ENCODE measurements around the gene MGST2. TPM values are rescaled to one million over a fixed set of nuclear protein-coding genes. Genes with fewer than 3 reads are reported as not detected.

The MGST2 gene
- total and polyA plus RNA-seq, 10 of the 15 experiments (the other 5 are each of a cell fraction or from before 2014, with no cell fraction given), result 19.0 to 50.1 (median 30.6) TPM

- TF ChIP-seq, protein P1, sequence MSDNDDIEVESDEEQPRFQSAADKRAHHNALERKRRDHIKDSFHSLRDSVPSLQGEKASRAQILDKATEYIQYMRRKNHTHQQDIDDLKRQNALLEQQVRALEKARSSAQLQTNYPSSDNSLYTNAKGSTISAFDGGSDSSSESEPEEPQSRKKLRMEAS (IDR thresholded peaks at IDR 0.05; ENCODE audit: low read depth, low read length), result no peak
- TF ChIP-seq, protein P2, sequence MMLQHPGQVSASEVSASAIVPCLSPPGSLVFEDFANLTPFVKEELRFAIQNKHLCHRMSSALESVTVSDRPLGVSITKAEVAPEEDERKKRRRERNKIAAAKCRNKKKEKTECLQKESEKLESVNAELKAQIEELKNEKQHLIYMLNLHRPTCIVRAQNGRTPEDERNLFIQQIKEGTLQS (IDR thresholded peaks at IDR 0.05; ENCODE audit: borderline replicate concordance, extremely low read depth, low read depth, low read length), result no peak
- no peak for TF ChIP-seq PAX5 (IDR thresholded peaks at IDR 0.05; ENCODE audit: borderline replicate concordance, low read depth, low read length)
- TF ChIP-seq MYC (IDR thresholded peaks at IDR 0.05; ENCODE audit: insufficient read depth, insufficient read length, insufficient replicate concordance, low read length, severe bottlenecking), result no peak
- no peak for TF ChIP-seq IRF3 (IDR thresholded peaks at IDR 0.05)
These were observed 4.3 kb downstream of the MGST2 start (continued) for GRCh38 chr4:139669890-139670289.

DNA sequence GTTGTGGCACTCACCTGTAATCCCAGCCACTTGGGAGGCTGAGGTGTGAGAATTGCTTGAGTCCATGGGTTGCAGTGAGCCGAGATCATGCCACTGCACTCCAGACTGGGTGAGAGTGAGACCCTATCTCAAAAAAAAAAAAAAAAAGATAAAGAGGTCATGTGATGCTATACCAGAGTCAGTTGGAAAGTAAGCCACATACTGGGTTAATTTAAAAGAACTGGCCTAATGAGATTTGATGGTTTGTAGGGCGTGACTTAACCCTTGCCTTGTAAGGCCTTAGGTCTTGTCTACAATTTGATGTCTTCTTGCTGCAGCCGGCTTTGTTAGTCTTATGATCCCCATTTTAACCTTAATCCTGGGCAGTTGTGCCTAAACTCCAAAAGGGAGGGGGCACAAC is 5.2 kb downstream of the MGST2 start:
- Histone ChIP-seq H3K4me2 (ENCODE audit: control insufficient read depth, insufficient read depth) (no peak overlapping the region), H3K27ac (ENCODE audit: control insufficient read depth, insufficient read depth) (no peak overlapping the region), H3K9ac (ENCODE audit: control insufficient read depth, insufficient read depth, low read length) (no peak overlapping the region), H2AFZ (ENCODE audit: control insufficient read depth, low read depth, low read length) (no peak overlapping the region), H3K79me2 (ENCODE audit: control insufficient read depth, insufficient read depth, low read length) (peaks cover 14% of the 10 kb centered on the region), H3K36me3 (ENCODE audit: control insufficient read depth in 2 of 2, insufficient read depth in 2 of 2, low read length in 1 of 2) (no peaks in the 10 kb centered on the region; a peak in 1 of 4 replicates), H3K27me3 (replicated peaks in 1 of 2; ENCODE audit: control insufficient read depth in 2 of 2, insufficient read depth in 2 of 2, low read length in 1 of 2) (no peaks in the 10 kb centered on the region), H3K4me3 (no peak overlapping the region), H3K9me3 (replicated peaks; ENCODE audit: control insufficient read depth, insufficient read depth, low read length) (no peaks in the 10 kb centered on the region), H3K4me1 (ENCODE audit: control insufficient read depth, insufficient read depth, low read length) (peaks cover 4% of the 10 kb centered on the region), H4K20me1 (ENCODE audit: control insufficient read depth, insufficient read depth) (no peaks in the 10 kb centered on the region)
- ATAC-seq (no peak), DNase-seq (ENCODE audit: low read depth, low spot score) (no peak), FAIRE-seq (no peak)
- RAD21 ChIA-PET (ENCODE audit: unreplicated experiment), result no interaction called here
- in situ Hi-C loops (cut with MboI) (no loop called here), intact Hi-C loops (cut with micrococcal nuclease; ENCODE audit: unreplicated experiment) (no loop called here)
- CTCF ChIA-PET, result no interaction called here
- WGBS (ENCODE audit: insufficient coverage, insufficient replicate concordance, low lambda C conversion rate, missing lambda C conversion rate), result 75% methylated on average over 2 of the region's 3 CpGs
- POLR2A ChIA-PET, result no interaction called here
- SMC1A ChIA-PET (ENCODE audit: uncharacterized antibody, unreplicated experiment), result no interaction called here
- no TSS peak for BruUV-seq (replicated peaks)
- TF ChIP-seq ZNF384 (IDR thresholded peaks at IDR 0.05; ENCODE audit: borderline replicate concordance, low read depth, low read length) (no peak), SREBF2 (IDR thresholded peaks at IDR 0.05; ENCODE audit: low read length) (no peak), RCOR1 (conservative IDR thresholded peaks at IDR 0.05; ENCODE audit: low read depth, low read length) (no peak), PKNOX1 (IDR thresholded peaks at IDR 0.05) (no peak), RUNX3 (IDR thresholded peaks at IDR 0.05; ENCODE audit: low read length) (no peak), BACH1 (IDR thresholded peaks at IDR 0.05; ENCODE audit: borderline replicate concordance) (no peak), NFYA (IDR thresholded peaks at IDR 0.05; ENCODE audit: borderline replicate concordance, low read depth, low read length) (no peak)
- TF ChIP-seq, protein P3, sequence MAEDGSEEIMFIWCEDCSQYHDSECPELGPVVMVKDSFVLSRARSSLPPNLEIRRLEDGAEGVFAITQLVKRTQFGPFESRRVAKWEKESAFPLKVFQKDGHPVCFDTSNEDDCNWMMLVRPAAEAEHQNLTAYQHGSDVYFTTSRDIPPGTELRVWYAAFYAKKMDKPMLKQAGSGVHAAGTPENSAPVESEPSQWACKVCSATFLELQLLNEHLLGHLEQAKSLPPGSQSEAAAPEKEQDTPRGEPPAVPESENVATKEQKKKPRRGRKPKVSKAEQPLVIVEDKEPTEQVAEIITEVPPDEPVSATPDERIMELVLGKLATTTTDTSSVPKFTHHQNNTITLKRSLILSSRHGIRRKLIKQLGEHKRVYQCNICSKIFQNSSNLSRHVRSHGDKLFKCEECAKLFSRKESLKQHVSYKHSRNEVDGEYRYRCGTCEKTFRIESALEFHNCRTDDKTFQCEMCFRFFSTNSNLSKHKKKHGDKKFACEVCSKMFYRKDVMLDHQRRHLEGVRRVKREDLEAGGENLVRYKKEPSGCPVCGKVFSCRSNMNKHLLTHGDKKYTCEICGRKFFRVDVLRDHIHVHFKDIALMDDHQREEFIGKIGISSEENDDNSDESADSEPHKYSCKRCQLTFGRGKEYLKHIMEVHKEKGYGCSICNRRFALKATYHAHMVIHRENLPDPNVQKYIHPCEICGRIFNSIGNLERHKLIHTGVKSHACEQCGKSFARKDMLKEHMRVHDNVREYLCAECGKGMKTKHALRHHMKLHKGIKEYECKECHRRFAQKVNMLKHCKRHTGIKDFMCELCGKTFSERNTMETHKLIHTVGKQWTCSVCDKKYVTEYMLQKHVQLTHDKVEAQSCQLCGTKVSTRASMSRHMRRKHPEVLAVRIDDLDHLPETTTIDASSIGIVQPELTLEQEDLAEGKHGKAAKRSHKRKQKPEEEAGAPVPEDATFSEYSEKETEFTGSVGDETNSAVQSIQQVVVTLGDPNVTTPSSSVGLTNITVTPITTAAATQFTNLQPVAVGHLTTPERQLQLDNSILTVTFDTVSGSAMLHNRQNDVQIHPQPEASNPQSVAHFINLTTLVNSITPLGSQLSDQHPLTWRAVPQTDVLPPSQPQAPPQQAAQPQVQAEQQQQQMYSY (CRISPR knock-in tag; IDR thresholded peaks at IDR 0.05), result no peak
- TF ChIP-seq, protein P4, sequence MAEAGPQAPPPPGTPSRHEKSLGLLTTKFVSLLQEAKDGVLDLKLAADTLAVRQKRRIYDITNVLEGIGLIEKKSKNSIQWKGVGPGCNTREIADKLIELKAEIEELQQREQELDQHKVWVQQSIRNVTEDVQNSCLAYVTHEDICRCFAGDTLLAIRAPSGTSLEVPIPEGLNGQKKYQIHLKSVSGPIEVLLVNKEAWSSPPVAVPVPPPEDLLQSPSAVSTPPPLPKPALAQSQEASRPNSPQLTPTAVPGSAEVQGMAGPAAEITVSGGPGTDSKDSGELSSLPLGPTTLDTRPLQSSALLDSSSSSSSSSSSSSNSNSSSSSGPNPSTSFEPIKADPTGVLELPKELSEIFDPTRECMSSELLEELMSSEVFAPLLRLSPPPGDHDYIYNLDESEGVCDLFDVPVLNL (IDR thresholded peaks at IDR 0.05; ENCODE audit: low read depth, low read length), result no peak
